ENCODE measurements around the gene RAB3GAP2.

- TF ChIP-seq CTCF (conservative IDR thresholded peaks at IDR 0.05 in 1 of 2, IDR thresholded peaks at IDR 0.05 in 1 of 2; ENCODE audit: low read depth in 1 of 2, low read length in 2 of 2) (no peak), EZH2 (IDR thresholded peaks at IDR 0.05; ENCODE audit: low read length, missing control alignments) (no peak)
Observed at GRCh38 chr1:220274251-220274855, 2.1 kb upstream of the RAB3GAP2 start.

Data from fibroblast of lung (primary cell).